Cardiac fibroblast (primary cell): ENCODE results near the gene GCKR.
A peak's percentile ranks its signal among the peaks of the same experiment; 100 is the strongest.

Experiments used
- DNase-seq, 2 donors: peaks; one replicate each; pipeline versions ENCODE4 v3.0.0 to v3.0.0-alpha.2; 2010; ENCODE audit warnings: low read depth in 2 of 2
- H3K4me3 ChIP-seq, 2 donors: replicated peaks in 1 of 2; 1 replicate in 1 of 2; 2 replicates in 1 of 2; pipeline ENCODE4 v1.5.1; 2011; ENCODE audit warnings: low read depth in 2 of 2, low read length in 2 of 2, mild to moderate bottlenecking in 2 of 2, moderate library complexity in 1 of 2
- CTCF ChIP-seq: IDR thresholded peaks from one replicate; pipeline ENCODE4 v1.5.1; 2011; ENCODE audit warnings: low read depth, mild to moderate bottlenecking, low read length, inconsistent platforms

Gene GCKR

GRCh38 chr2:27471961-27472360 is 24.7 kb upstream of the GCKR start:
- no peak for DNase-seq
- H3K4me3 ChIP-seq: no peak overlapping the region
- no peak for TF ChIP-seq CTCF

GRCh38 chr2:27485496-27485895 is 11.1 kb upstream of the GCKR start:
- H3K4me3 ChIP-seq: no peak overlapping the region
- DNase-seq: no peak
- no peak for TF ChIP-seq CTCF

GRCh38 chr2:27489118-27489497 is 7.5 kb upstream of the GCKR start:
- peak overlapping the region; percentile 69 to 88 for H3K4me3 ChIP-seq
- no peak for TF ChIP-seq CTCF
- peak in 1 of 2 donors; percentile 43 for DNase-seq

- no peak for TF ChIP-seq CTCF
- peak within 1 kb of the TSS; percentile 69 to 88 for H3K4me3 ChIP-seq
- peak; percentile 98 to 99 for DNase-seq
Observed at GRCh38 chr2:27489498-27490397, 6.9 kb upstream of the GCKR start, which contains the start of gene IFT172. IFT172 (minus strand) TSS chr2:27489743; CDS start chr2:27489653, 90 bp downstream.

GRCh38 chr2:27492557-27492956 is 4.1 kb upstream of the GCKR start:
- no peak overlapping the region for H3K4me3 ChIP-seq
- no peak for DNase-seq
- no peak for TF ChIP-seq CTCF

GRCh38 chr2:27493948-27494283 is 2.7 kb upstream of the GCKR start:
- no peak for DNase-seq
- peak overlapping the region in 1 of 2 donors; percentile 68 for H3K4me3 ChIP-seq
- no peak for TF ChIP-seq CTCF
